ENCODE data around the gene BAHCC1. TPM values are rescaled to one million over a fixed set of nuclear protein-coding genes. Genes with fewer than 3 reads are reported as not detected.

Gene BAHCC1
- polyA plus RNA-seq, 1 donor from 2014 or later, result 14.2 TPM

DNA sequence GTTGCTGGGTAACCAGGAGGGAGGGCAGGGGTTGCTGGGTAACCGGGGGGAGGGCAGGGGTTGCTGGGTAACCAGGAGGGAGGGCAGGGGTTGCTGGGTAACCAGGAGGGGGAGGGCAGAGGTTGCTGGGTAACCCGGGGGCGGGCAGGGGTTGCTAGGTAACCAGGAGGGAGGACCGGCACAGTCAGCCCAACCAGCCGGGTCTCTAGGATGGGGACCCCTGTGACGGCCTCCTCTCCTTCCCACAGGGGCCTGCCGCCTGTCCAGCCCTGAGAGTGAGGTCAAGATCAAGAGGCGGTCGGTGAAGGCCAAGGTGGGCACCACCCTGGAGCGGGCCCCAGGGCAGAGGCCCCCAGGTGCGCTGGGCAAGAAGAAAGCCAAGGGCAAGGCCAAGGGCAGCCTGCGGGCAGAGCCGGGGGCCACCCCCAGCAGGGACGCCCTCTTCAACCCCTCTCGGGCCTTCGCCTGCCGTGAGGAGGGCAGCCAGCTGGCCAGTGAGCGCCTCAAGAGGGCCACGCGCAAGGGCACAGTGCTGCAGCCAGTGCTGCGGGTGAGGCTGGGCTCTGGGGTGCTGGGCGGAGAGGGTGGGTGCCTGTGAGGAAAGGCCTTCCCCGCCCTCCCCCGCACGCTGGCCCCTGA lies 62.8 kb downstream of the BAHCC1 start:
- Histone ChIP-seq H3K9ac (ENCODE audit: low read length) (no peak overlapping the region), H3F3A (ENCODE audit: insufficient read depth, low read length, poor library complexity, severe bottlenecking) (no peaks in the 10 kb centered on the region), H3K27ac (ENCODE audit: low read length) (no peak overlapping the region), H3K4me3 (ENCODE audit: low read length) (no peak overlapping the region), H3K27me3 (ENCODE audit: insufficient read depth, low read depth, low read length) (no peaks in the 10 kb centered on the region), H2AFZ (ENCODE audit: low read depth, low read length) (no peak overlapping the region), H3K79me2 (replicated peaks; ENCODE audit: insufficient read depth, low read length) (no peaks in the 10 kb centered on the region), H3K9me2 (ENCODE audit: insufficient read depth, low read length) (no peaks in the 10 kb centered on the region), H3K4me2 (ENCODE audit: low read length) (no peak overlapping the region), H3K36me3 (ENCODE audit: insufficient read depth, low read length) (no peaks in the 10 kb centered on the region), H4K20me1 (ENCODE audit: insufficient read depth) (no peaks in the 10 kb centered on the region), H3K9me3 (ENCODE audit: low read length) (no peaks in the 10 kb centered on the region)
- TF ChIP-seq POLR2AphosphoS5 (IDR thresholded peaks at IDR 0.05), result no peak
- no peak for TF ChIP-seq CTCF (IDR thresholded peaks at IDR 0.05; ENCODE audit: poor library complexity, severe bottlenecking)
- TF ChIP-seq TAF1 (IDR thresholded peaks at IDR 0.05; ENCODE audit: low read depth), result no peak
- no peak for TF ChIP-seq EZH2 (IDR thresholded peaks at IDR 0.05; ENCODE audit: borderline replicate concordance, insufficient read depth, low read length, poor library complexity, severe bottlenecking)
- TF ChIP-seq MXI1 (conservative IDR thresholded peaks at IDR 0.05; ENCODE audit: poor library complexity, severe bottlenecking), result no peak
- no peak for TF ChIP-seq EP300 (conservative IDR thresholded peaks at IDR 0.05; ENCODE audit: poor library complexity, severe bottlenecking)

GRCh38 chr17:81458628-81459027 lies 63.4 kb downstream of the BAHCC1 start:
- Histone ChIP-seq H4K20me1 (ENCODE audit: insufficient read depth) (no peaks in the 10 kb centered on the region), H3K27me3 (ENCODE audit: insufficient read depth, low read depth, low read length) (no peaks in the 10 kb centered on the region), H3K9me2 (ENCODE audit: insufficient read depth, low read length) (no peaks in the 10 kb centered on the region), H3K79me2 (replicated peaks; ENCODE audit: insufficient read depth, low read length) (no peaks in the 10 kb centered on the region), H3K27ac (ENCODE audit: low read length) (no peak overlapping the region), H3F3A (ENCODE audit: insufficient read depth, low read length, poor library complexity, severe bottlenecking) (no peaks in the 10 kb centered on the region), H3K4me2 (ENCODE audit: low read length) (no peak overlapping the region), H2AFZ (ENCODE audit: low read depth, low read length) (no peak overlapping the region), H3K4me3 (ENCODE audit: low read length) (no peak overlapping the region), H3K36me3 (ENCODE audit: insufficient read depth, low read length) (no peaks in the 10 kb centered on the region), H3K9me3 (ENCODE audit: low read length) (no peaks in the 10 kb centered on the region), H3K9ac (ENCODE audit: low read length) (no peak overlapping the region)
- TF ChIP-seq POLR2AphosphoS5 (IDR thresholded peaks at IDR 0.05), result no peak
- TF ChIP-seq EP300 (conservative IDR thresholded peaks at IDR 0.05; ENCODE audit: poor library complexity, severe bottlenecking), result no peak
- no peak for TF ChIP-seq RAD21 (conservative IDR thresholded peaks at IDR 0.05)
- no peak for TF ChIP-seq CTCF (IDR thresholded peaks at IDR 0.05; ENCODE audit: poor library complexity, severe bottlenecking)
- TF ChIP-seq MXI1 (conservative IDR thresholded peaks at IDR 0.05; ENCODE audit: poor library complexity, severe bottlenecking), result no peak
- TF ChIP-seq, protein P1, sequence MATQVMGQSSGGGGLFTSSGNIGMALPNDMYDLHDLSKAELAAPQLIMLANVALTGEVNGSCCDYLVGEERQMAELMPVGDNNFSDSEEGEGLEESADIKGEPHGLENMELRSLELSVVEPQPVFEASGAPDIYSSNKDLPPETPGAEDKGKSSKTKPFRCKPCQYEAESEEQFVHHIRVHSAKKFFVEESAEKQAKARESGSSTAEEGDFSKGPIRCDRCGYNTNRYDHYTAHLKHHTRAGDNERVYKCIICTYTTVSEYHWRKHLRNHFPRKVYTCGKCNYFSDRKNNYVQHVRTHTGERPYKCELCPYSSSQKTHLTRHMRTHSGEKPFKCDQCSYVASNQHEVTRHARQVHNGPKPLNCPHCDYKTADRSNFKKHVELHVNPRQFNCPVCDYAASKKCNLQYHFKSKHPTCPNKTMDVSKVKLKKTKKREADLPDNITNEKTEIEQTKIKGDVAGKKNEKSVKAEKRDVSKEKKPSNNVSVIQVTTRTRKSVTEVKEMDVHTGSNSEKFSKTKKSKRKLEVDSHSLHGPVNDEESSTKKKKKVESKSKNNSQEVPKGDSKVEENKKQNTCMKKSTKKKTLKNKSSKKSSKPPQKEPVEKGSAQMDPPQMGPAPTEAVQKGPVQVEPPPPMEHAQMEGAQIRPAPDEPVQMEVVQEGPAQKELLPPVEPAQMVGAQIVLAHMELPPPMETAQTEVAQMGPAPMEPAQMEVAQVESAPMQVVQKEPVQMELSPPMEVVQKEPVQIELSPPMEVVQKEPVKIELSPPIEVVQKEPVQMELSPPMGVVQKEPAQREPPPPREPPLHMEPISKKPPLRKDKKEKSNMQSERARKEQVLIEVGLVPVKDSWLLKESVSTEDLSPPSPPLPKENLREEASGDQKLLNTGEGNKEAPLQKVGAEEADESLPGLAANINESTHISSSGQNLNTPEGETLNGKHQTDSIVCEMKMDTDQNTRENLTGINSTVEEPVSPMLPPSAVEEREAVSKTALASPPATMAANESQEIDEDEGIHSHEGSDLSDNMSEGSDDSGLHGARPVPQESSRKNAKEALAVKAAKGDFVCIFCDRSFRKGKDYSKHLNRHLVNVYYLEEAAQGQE (IDR thresholded peaks at IDR 0.05; ENCODE audit: borderline replicate concordance), result no peak
- TF ChIP-seq EZH2 (IDR thresholded peaks at IDR 0.05; ENCODE audit: borderline replicate concordance, insufficient read depth, low read length, poor library complexity, severe bottlenecking), result no peak
- TF ChIP-seq SMC3 (conservative IDR thresholded peaks at IDR 0.05; ENCODE audit: poor library complexity), result no peak
- no peak for TF ChIP-seq TAF1 (IDR thresholded peaks at IDR 0.05; ENCODE audit: low read depth)
